K562 (cell line): ENCODE data around the gene CD248. TPM values are rescaled to one million over a fixed set of nuclear protein-coding genes. Genes with fewer than 3 reads are reported as not detected.

ENCODE experiments used
- ARID2 ChIP-seq: fragments of 450-650 bp; IDR thresholded peaks from 2 replicates; pipeline ENCODE4 v1.6.1; 2017; ENCODE audit warnings: antibody characterized with exemption, mild to moderate bottlenecking
- BACH1 ChIP-seq: fragments of 200-800 bp; sonication (Bioruptor generic); IDR thresholded peaks from 2 replicates; pipeline ENCODE4 v1.6.1; 2016; ENCODE audit warnings: missing genetic modification characterization, missing compliant biosample characterization
- ELF2 ChIP-seq: fragments of 250-450 bp; sonication (Bioruptor Pico); IDR thresholded peaks from 2 replicates; pipeline ENCODE4 v1.5.0; 2021; ENCODE audit warnings: mild to moderate bottlenecking
- GTF2B ChIP-seq: IDR thresholded peaks from 2 replicates; pipeline ENCODE4 v1.6.1; 2011; ENCODE audit not compliant: insufficient read length; ENCODE audit errors: extremely low read depth
- HLTF ChIP-seq: fragments of 450-650 bp; IDR thresholded peaks from 2 replicates; pipeline ENCODE4 v1.6.1; 2016
- ID3 ChIP-seq, 2 experiments: fragments of 250-450 bp in 1 of 2; fragments of 450-650 bp in 1 of 2; sonication (Bioruptor Pico) in 1 of 2; IDR thresholded peaks; 2 replicates each; pipeline versions ENCODE4 v1.6.1 to v1.8.0; 2016 to 2021; ENCODE audit warnings: mild to moderate bottlenecking in 2 of 2, moderate library complexity in 2 of 2, missing compliant biosample characterization in 1 of 2, missing genetic modification characterization in 1 of 2
- ILK ChIP-seq: fragments of 450-650 bp; IDR thresholded peaks from 2 replicates; pipeline ENCODE4 v1.6.1; 2016; ENCODE audit warnings: missing genetic modification characterization, low read depth, mild to moderate bottlenecking, missing compliant biosample characterization, moderate library complexity, borderline replicate concordance
- NFXL1 ChIP-seq: fragments of 450-650 bp; formaldehyde crosslinking; IDR thresholded peaks from 2 replicates; pipeline ENCODE4 v1.4.0; 2021; ENCODE audit warnings: mild to moderate bottlenecking
- NFYB ChIP-seq: IDR thresholded peaks from 2 replicates; pipeline ENCODE4 v1.6.1; 2011; ENCODE audit warnings: mild to moderate bottlenecking, moderate library complexity; ENCODE audit not compliant: insufficient read length; ENCODE audit errors: extremely low read depth
- RREB1 ChIP-seq: fragments of 250-450 bp; sonication (Bioruptor Pico); IDR thresholded peaks from 2 replicates; pipeline ENCODE4 v1.4.0; 2020
- SLC30A9 ChIP-seq: fragments of 250-450 bp; sonication (Bioruptor Pico); IDR thresholded peaks from 2 replicates; pipeline ENCODE4 v1.8.0; 2022; ENCODE audit warnings: mild to moderate bottlenecking, moderate library complexity
- SMARCA5 ChIP-seq: fragments of 450-650 bp; IDR thresholded peaks from 2 replicates; pipeline ENCODE4 v1.6.1; 2016
- SOX6 ChIP-seq: fragments of 450-650 bp; IDR thresholded peaks from 2 replicates; pipeline ENCODE4 v1.6.1; 2014; ENCODE audit warnings: mild to moderate bottlenecking
- ZNF609 ChIP-seq: sonication (generic); formaldehyde crosslinking; IDR thresholded peaks from 2 replicates; pipeline ENCODE4 v1.8.1; 2023; ENCODE audit warnings: missing genetic modification reagents, mild to moderate bottlenecking, borderline replicate concordance
- ZNF707 ChIP-seq: fragments of 250-450 bp; sonication (Bioruptor Pico); conservative IDR thresholded peaks from 2 replicates; pipeline ENCODE4 v1.8.0; 2022; ENCODE audit warnings: inconsistent platforms, mild to moderate bottlenecking, moderate library complexity
- ZNF79 ChIP-seq: fragments of 250-450 bp; sonication (Bioruptor Pico); IDR thresholded peaks from 2 replicates; pipeline ENCODE4 v1.4.0; 2020; ENCODE audit warnings: low read depth, mild to moderate bottlenecking, moderate library complexity
- ZSCAN32 ChIP-seq: fragments of 450-650 bp; formaldehyde crosslinking; IDR thresholded peaks from 2 replicates; pipeline ENCODE4 v1.4.0; 2020; ENCODE audit warnings: mild to moderate bottlenecking, moderate library complexity
- polyA plus RNA-seq, 8 experiments: library from polyadenylated mRNA; depleted of rRNA in 4 of 8; stranded (reverse) in 5 of 8; unstranded in 3 of 8; fragments of >200 nt; fragmentation: Nextera tagmentation in 2 of 8; fragmentation: Illumina TruSeq in 1 of 8; extraction: Ambion mirVana in 2 of 8; extraction: Trizol in 1 of 8; gene quantifications; 2 replicates each; pipeline versions ENCODE4 v1.2.1 to v1.2.3, GENCODE V29; 2011 to 2014; ENCODE audit warnings: inconsistent platforms in 1 of 8, missing spikeins in 1 of 8
- total RNA-seq, 7 experiments: library from RNA; depleted of rRNA in 6 of 7; stranded (reverse); fragments of >200 nt in 6 of 7; fragmentation: Illumina TruSeq in 2 of 7; extraction: Trizol in 2 of 7; gene quantifications; 2 replicates each; pipeline versions ENCODE4 v1.2.1 to v1.2.3, GENCODE V29; 2011 to 2021; ENCODE audit warnings: low replicate concordance in 1 of 7

Gene CD248
- total and polyA plus RNA-seq, 9 of the 15 experiments (the other 6 are each of a cell fraction or from before 2014, with no cell fraction given), result 0.09 TPM; not detected in 8

GRCh38 chr11:66311965-66312548 lies 4.8 kb downstream of the CD248 start (continued):
- TF ChIP-seq ZSCAN32 (CRISPR knock-in tag), result no peak
- TF ChIP-seq NFYB, result no peak
- no peak for TF ChIP-seq RREB1 (CRISPR knock-in tag)
- no peak for TF ChIP-seq ZNF707
- no peak for TF ChIP-seq SLC30A9 (CRISPR knock-in tag)
- no peak for TF ChIP-seq ID3 (CRISPR knock-in tag; IDR thresholded peaks at IDR 0.05)
- TF ChIP-seq ID3 (tag; IDR thresholded peaks at IDR 0.05), result 0 out of 2 replicates have a peak, but pooled peaks have one; percentile 62
- no peak for TF ChIP-seq ELF2 (CRISPR knock-in tag)
- no peak for TF ChIP-seq ZNF79 (CRISPR knock-in tag)
- TF ChIP-seq ILK, result no peak
- TF ChIP-seq SOX6, result no peak
- no peak for TF ChIP-seq GTF2B
- no peak for TF ChIP-seq ZNF609 (CRISPR knock-in tag)
- peak; percentile 99 for TF ChIP-seq ARID2
- TF ChIP-seq HLTF, result peak; percentile 86
- TF ChIP-seq NFXL1, result no peak
- TF ChIP-seq BACH1 (tag), result no peak
- TF ChIP-seq SMARCA5, result no peak
